K562 (cell line): Measurements from ENCODE around the gene CPOX. TPM values are rescaled to one million over a fixed set of nuclear protein-coding genes. Genes with fewer than 3 reads are reported as not detected.

ENCODE experiments used
- ATAC-seq: fragments of 200-7000 bp; cut with Tn5 transposase; 3 replicates; pipeline ENCODE4 v1.9.1; 2020; ENCODE audit warnings: moderate library complexity
- BruUV-seq: library from RNA; stranded (reverse); fragments of 400-500 nt; replicated peaks from 2 replicates; lab custom pipeline; 2021; lab: Mats Ljungman, UMichigan
- CTCF ChIA-PET: fragments of 300-600 bp; formaldehyde crosslinking; extraction: SDS; loops from one replicate; lab custom pipeline; 2021; ENCODE audit warnings: low intra/inter-chr PET ratio; lab: Yijun Ruan, JAX
- POLR2A ChIA-PET: fragments of 300-600, 350-650 bp; sonication (Branson Sonifier 250); formaldehyde crosslinking; extraction: SDS; loops from one replicate; lab custom pipeline; 2021; ENCODE audit warnings: antibody characterized with exemption, inconsistent platforms; lab: Yijun Ruan, JAX
- DNase-seq, 4 experiments: peaks; one replicate each; pipeline versions ENCODE4 v3.0.0 to v3.0.0-alpha.2; 2011 to 2018; ENCODE audit warnings: low spot score in 3 of 4, mixed read lengths in 3 of 4; ENCODE audit errors: extremely low read depth in 1 of 4
- FAIRE-seq: peaks from 2 replicates; lab custom pipeline; 2011; peaks lifted over from hg19 to GRCh38; lab: Jason Lieb, UNC
- H2AFZ ChIP-seq: 2 replicates; pipeline ENCODE4 v1.6.0; 2011; ENCODE audit warnings: low read depth, low read length, control low read depth, inconsistent platforms
- H3K27ac ChIP-seq: fragments of 200-600 bp; 3 replicates; pipeline ENCODE4 v1.8.0; 2011; ENCODE audit warnings: low read depth, mild to moderate bottlenecking, control low read depth, inconsistent platforms, low read length, moderate library complexity, mixed read lengths; ENCODE audit errors: extremely low read depth
- H3K27me3 ChIP-seq, 2 experiments: fragments of 300-600 bp in 1 of 2; 2 replicates in 1 of 2; 3 replicates in 1 of 2; pipeline versions ENCODE4 v1.6.0 to v1.8.0; 2011; ENCODE audit warnings: inconsistent platforms in 2 of 2, low read length in 2 of 2, mild to moderate bottlenecking in 1 of 2, mixed read lengths in 1 of 2, moderate library complexity in 1 of 2; ENCODE audit not compliant: control insufficient read depth in 2 of 2, insufficient read depth in 2 of 2
- H3K36me3 ChIP-seq: fragments of 300-600 bp; 3 replicates; pipeline ENCODE4 v1.8.0; 2011; ENCODE audit warnings: mild to moderate bottlenecking, low read length, inconsistent platforms; ENCODE audit not compliant: control insufficient read depth, insufficient read depth
- H3K4me1 ChIP-seq, 2 experiments: fragments of 200-600 bp in 1 of 2; replicated peaks in 1 of 2; 2 replicates in 1 of 2; 3 replicates in 1 of 2; pipeline versions ENCODE4 v1.5.1 to v1.8.0; 2011; ENCODE audit warnings: inconsistent platforms in 2 of 2, low read length in 2 of 2, mild to moderate bottlenecking in 1 of 2, mixed read lengths in 1 of 2, moderate library complexity in 1 of 2; ENCODE audit not compliant: control insufficient read depth in 2 of 2, insufficient read depth in 2 of 2
- H3K4me2 ChIP-seq: 2 replicates; pipeline ENCODE4 v1.6.1; 2011; ENCODE audit warnings: low read length, control low read depth, inconsistent platforms, mixed read lengths; ENCODE audit not compliant: insufficient read depth
- H3K4me3 ChIP-seq: fragments of 200-600 bp; sonication (generic), shearing (Covaris generic); 2 replicates; pipeline ENCODE4 v1.5.1; 2016; ENCODE audit warnings: control low read depth, inconsistent platforms
- H3K79me2 ChIP-seq: fragments of 200-600 bp; 3 replicates; pipeline ENCODE4 v1.8.0; 2011; ENCODE audit warnings: low read length, inconsistent platforms; ENCODE audit not compliant: control insufficient read depth, insufficient read depth
- H3K9ac ChIP-seq, 2 experiments: 2 replicates each; pipeline versions ENCODE4 v1.6.0 to v1.6.1; 2011; ENCODE audit warnings: low read depth in 2 of 2, low read length in 2 of 2, control low read depth in 1 of 2, inconsistent platforms in 1 of 2, mild to moderate bottlenecking in 1 of 2, mixed read lengths in 1 of 2; ENCODE audit not compliant: insufficient read depth in 1 of 2
- H3K9me1 ChIP-seq: one replicate; pipeline ENCODE4 v1.6.0; 2011; ENCODE audit warnings: inconsistent platforms, mild to moderate bottlenecking, low read length, moderate library complexity; ENCODE audit not compliant: control insufficient read depth, insufficient read depth
- H3K9me3 ChIP-seq: replicated peaks from 2 replicates; pipeline ENCODE4 v1.5.1; 2011; ENCODE audit warnings: low read depth, low read length, inconsistent platforms; ENCODE audit not compliant: control insufficient read depth, insufficient read depth
- H4K20me1 ChIP-seq: replicated peaks from 2 replicates; pipeline ENCODE4 v1.6.1; 2011; ENCODE audit warnings: low read length, inconsistent platforms, mixed read lengths; ENCODE audit not compliant: control insufficient read depth, insufficient read depth
- BRD4 ChIP-seq: fragments of 200-600 bp; sonication (generic); IDR thresholded peaks from 2 replicates; pipeline ENCODE4 v1.6.1; 2017; ENCODE audit warnings: inconsistent platforms
- CBX5 ChIP-seq: IDR thresholded peaks from 2 replicates; pipeline ENCODE4 v1.6.1; 2014; ENCODE audit warnings: low read depth, borderline replicate concordance
- HDAC8 ChIP-seq: fragments of 450-650 bp; IDR thresholded peaks from 2 replicates; pipeline ENCODE4 v1.6.1; 2016; ENCODE audit warnings: mild to moderate bottlenecking, missing genetic modification characterization, moderate library complexity, missing compliant biosample characterization
- KLF13 ChIP-seq: fragments of 450-650 bp; IDR thresholded peaks from 2 replicates; pipeline ENCODE4 v1.6.1; 2016; ENCODE audit warnings: missing genetic modification characterization, low read depth, mild to moderate bottlenecking, missing compliant biosample characterization, moderate library complexity, borderline replicate concordance
- MCM3 ChIP-seq: fragments of 450-650 bp; IDR thresholded peaks from 2 replicates; pipeline ENCODE4 v1.6.1; 2016
- NONO ChIP-seq, 2 experiments: fragments of 200-400 bp in 1 of 2; fragments of 450-650 bp in 1 of 2; formaldehyde crosslinking in 1 of 2; IDR thresholded peaks; 2 replicates each; pipeline ENCODE4 v1.6.1; 2017; ENCODE audit warnings: low read depth in 2 of 2, mild to moderate bottlenecking in 2 of 2, moderate library complexity in 2 of 2, low read length in 1 of 2
- ZNF583 ChIP-seq: fragments of 250-450 bp; sonication (Bioruptor Pico); IDR thresholded peaks from 2 replicates; pipeline ENCODE4 v1.4.0; 2020
- ZNF695 ChIP-seq: fragments of 450-650 bp; formaldehyde crosslinking; IDR thresholded peaks from 2 replicates; pipeline ENCODE4 v1.4.0; 2020; ENCODE audit warnings: mild to moderate bottlenecking, moderate library complexity
- WGBS: fragments of 100-300 bp; shearing (Covaris generic); methylation state at CpG from one replicate; pipeline ENCODE4 v1.1.6; 2016; ENCODE audit warnings: low coverage, mixed read lengths; ENCODE audit not compliant: insufficient coverage; ENCODE audit errors: missing lambda C conversion rate; 5-methylcytosine and 5-hydroxymethylcytosine counted together
- in situ Hi-C: fragments of 300-500 bp; cut with MboI; formaldehyde crosslinking; loops from 4 replicates; pipeline ENCODE4 v1.15.0; 2018; ENCODE audit warnings: inconsistent platforms, mixed read lengths
- intact Hi-C: fragments of 100-400 bp; cut with micrococcal nuclease; formaldehyde crosslinking; loops from 2 replicates; pipeline ENCODE4 v1.14.2; 2022
- polyA plus RNA-seq, 8 experiments: library from polyadenylated mRNA; depleted of rRNA in 4 of 8; stranded (reverse) in 5 of 8; unstranded in 3 of 8; fragments of >200 nt; fragmentation: Nextera tagmentation in 2 of 8; fragmentation: Illumina TruSeq in 1 of 8; extraction: Ambion mirVana in 2 of 8; extraction: Trizol in 1 of 8; gene quantifications; 2 replicates each; pipeline versions ENCODE4 v1.2.1 to v1.2.3, GENCODE V29; 2011 to 2014; ENCODE audit warnings: inconsistent platforms in 1 of 8, missing spikeins in 1 of 8
- total RNA-seq, 7 experiments: library from RNA; depleted of rRNA in 6 of 7; stranded (reverse); fragments of >200 nt in 6 of 7; fragmentation: Illumina TruSeq in 2 of 7; extraction: Trizol in 2 of 7; gene quantifications; 2 replicates each; pipeline versions ENCODE4 v1.2.1 to v1.2.3, GENCODE V29; 2011 to 2021; ENCODE audit warnings: low replicate concordance in 1 of 7
- TF ChIP-seq, protein P1 (sequence below): fragments of 450-650 bp; formaldehyde crosslinking; IDR thresholded peaks from 2 replicates; pipeline ENCODE4 v1.4.0; 2022; ENCODE audit warnings: missing genetic modification characterization
- TF ChIP-seq, protein P2 (sequence below): sonication (generic); formaldehyde crosslinking; IDR thresholded peaks from 2 replicates; pipeline ENCODE4 v1.8.0; 2022; ENCODE audit warnings: mild to moderate bottlenecking, missing genetic modification reagents
- TF ChIP-seq, protein P3 (sequence below), 2 experiments: fragments of 450-650 bp; conservative IDR thresholded peaks; 2 replicates each; pipeline ENCODE4 v1.6.1; 2017; ENCODE audit warnings: mild to moderate bottlenecking in 2 of 2, moderate library complexity in 2 of 2

CPOX gene
- total and polyA plus RNA-seq, 9 of the 15 experiments (the other 6 are each of a cell fraction or from before 2014, with no cell fraction given), result 14.6 to 82.1 (median 24.8) TPM

DNA sequence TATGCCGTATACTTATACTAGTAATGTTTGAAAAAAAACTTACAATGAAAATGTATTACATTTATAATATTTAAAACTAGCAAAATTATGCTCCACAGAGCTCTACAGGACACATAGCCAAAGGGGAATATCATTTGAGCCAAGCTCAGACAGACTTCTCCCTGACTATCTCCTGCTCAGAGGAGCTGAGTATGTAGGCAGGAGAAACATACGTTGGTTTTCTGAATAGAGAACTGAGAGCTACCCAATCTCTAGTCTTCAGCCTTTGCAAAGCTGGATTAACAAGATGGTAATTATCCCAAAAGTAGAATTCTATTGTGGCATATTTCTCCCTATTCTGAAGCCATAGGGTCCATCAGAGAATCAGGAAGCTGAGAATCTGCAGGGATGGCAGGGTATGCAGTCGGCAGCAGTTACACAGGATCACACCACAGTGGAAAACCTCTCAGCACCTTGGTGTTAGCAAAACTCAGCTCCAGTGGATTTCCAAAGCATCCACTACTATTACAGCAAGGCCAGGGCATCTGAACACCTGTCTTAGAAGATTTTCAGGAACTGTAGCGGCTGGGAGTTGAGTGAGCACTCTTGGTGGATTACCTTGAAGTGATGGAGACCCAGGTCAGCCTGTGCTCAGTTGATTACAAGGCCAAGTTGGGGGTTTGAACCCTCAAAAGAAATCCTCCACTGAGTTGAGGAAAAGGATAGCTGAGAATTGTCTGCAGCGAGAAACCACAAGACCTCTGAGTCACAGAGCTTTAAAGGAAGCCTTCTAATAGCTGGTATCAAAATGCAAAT is 31.5 kb downstream of the CPOX start:
- 50% methylated on average over 5 of the region's 5 CpGs for whole genome bisulfite sequencing
- no peak; the same call in 1 of the 3 replicates for ATAC-seq
- no peaks in the 10 kb centered on the region for H3K9me1 ChIP-seq
- H3K4me1 ChIP-seq, result no peaks in the 10 kb centered on the region; a peak in 2 of 5 replicates
- intact Hi-C loops (no loop called here), in situ Hi-C loops (no loop called here)
- no peak overlapping the region for H3K27ac ChIP-seq
- no peaks in the 10 kb centered on the region for H3K9me3 ChIP-seq
- H3K4me2 ChIP-seq, result no peak overlapping the region
- H3K79me2 ChIP-seq, result no peaks in the 10 kb centered on the region
- H3K36me3 ChIP-seq, result no peaks in the 10 kb centered on the region
- no peak for DNase-seq
- POLR2A ChIA-PET, result no interaction called here
- no peak for FAIRE-seq
- no peaks in the 10 kb centered on the region for H4K20me1 ChIP-seq
- peak overlapping the region; percentile 68; the same call in 1 of the 2 replicates for H2AFZ ChIP-seq
- H3K9ac ChIP-seq, result no peak overlapping the region
- CTCF ChIA-PET, result no interaction called here
- TF ChIP-seq ZNF583 (CRISPR knock-in tag), result no peak
- no peak for TF ChIP-seq HDAC8 (tag)
- no peak for TF ChIP-seq MCM3
- TF ChIP-seq KLF13 (tag), result no peak
- TF ChIP-seq BRD4, result no peak
- H3K4me3 ChIP-seq, result no peak overlapping the region
- H3K27me3 ChIP-seq, result no peaks in the 10 kb centered on the region
- no TSS peak for BruUV-seq

DNA sequence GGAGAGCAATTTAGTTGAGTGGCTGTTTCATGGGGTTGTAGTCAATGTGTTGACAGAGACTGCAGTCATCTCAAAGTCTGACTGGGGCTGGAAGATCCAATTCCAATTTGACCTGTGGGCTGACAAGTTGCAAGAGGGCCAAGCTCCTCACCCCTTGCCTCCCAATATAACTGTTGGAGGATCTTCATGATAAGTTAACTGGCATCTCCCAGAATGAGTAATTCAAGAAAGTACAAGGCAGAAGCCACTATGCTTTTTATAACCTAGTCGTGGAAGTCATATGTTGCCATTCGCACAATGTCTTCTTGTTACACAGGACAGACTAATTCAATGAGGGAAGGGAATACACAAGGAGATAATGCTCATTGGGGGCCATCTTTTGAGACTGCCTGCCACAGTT is 32.5 kb downstream of the CPOX start:
- Histone ChIP-seq H3K36me3 (no peaks in the 10 kb centered on the region), H3K27me3 (no peaks in the 10 kb centered on the region), H3K4me2 (no peak overlapping the region), H3K9ac (no peak overlapping the region), H3K4me3 (no peak overlapping the region), H3K4me1 (no peaks in the 10 kb centered on the region; a peak in 2 of 5 replicates), H3K9me1 (no peaks in the 10 kb centered on the region), H3K27ac (no peak overlapping the region), H4K20me1 (no peaks in the 10 kb centered on the region), H2AFZ (no peak overlapping the region), H3K79me2 (no peaks in the 10 kb centered on the region), H3K9me3 (no peaks in the 10 kb centered on the region)
- CTCF ChIA-PET, result no interaction called here
- ATAC-seq, result no peak
- in situ Hi-C loops, result no loop called here
- no peak for DNase-seq
- WGBS, result 86% methylated on average over 2 of the region's 2 CpGs
- intact Hi-C loops, result no loop called here
- POLR2A ChIA-PET, result interaction anchor here (1.0 kb wide), 1 partner anchor 13 kb away, joined by 3 read pairs; no protein-coding TSS in a partner anchor
- peak; percentile 35 for FAIRE-seq
- BruUV-seq, result no TSS peak
- TF ChIP-seq, protein P1, sequence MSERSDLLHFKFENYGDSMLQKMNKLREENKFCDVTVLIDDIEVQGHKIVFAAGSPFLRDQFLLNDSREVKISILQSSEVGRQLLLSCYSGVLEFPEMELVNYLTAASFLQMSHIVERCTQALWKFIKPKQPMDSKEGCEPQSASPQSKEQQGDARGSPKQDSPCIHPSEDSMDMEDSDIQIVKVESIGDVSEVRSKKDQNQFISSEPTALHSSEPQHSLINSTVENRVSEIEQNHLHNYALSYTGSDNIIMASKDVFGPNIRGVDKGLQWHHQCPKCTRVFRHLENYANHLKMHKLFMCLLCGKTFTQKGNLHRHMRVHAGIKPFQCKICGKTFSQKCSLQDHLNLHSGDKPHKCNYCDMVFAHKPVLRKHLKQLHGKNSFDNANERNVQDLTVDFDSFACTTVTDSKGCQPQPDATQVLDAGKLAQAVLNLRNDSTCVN, result no peak
- TF ChIP-seq, protein P2, sequence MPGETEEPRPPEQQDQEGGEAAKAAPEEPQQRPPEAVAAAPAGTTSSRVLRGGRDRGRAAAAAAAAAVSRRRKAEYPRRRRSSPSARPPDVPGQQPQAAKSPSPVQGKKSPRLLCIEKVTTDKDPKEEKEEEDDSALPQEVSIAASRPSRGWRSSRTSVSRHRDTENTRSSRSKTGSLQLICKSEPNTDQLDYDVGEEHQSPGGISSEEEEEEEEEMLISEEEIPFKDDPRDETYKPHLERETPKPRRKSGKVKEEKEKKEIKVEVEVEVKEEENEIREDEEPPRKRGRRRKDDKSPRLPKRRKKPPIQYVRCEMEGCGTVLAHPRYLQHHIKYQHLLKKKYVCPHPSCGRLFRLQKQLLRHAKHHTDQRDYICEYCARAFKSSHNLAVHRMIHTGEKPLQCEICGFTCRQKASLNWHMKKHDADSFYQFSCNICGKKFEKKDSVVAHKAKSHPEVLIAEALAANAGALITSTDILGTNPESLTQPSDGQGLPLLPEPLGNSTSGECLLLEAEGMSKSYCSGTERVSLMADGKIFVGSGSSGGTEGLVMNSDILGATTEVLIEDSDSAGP (CRISPR knock-in tag), result no peak
- TF ChIP-seq CBX5, result no peak
- TF ChIP-seq ZNF695, result no peak
- no peak for TF ChIP-seq NONO (IDR thresholded peaks at IDR 0.05; ENCODE audit: low read depth in 2 of 2, low read length in 1 of 2)
- TF ChIP-seq, protein P3, sequence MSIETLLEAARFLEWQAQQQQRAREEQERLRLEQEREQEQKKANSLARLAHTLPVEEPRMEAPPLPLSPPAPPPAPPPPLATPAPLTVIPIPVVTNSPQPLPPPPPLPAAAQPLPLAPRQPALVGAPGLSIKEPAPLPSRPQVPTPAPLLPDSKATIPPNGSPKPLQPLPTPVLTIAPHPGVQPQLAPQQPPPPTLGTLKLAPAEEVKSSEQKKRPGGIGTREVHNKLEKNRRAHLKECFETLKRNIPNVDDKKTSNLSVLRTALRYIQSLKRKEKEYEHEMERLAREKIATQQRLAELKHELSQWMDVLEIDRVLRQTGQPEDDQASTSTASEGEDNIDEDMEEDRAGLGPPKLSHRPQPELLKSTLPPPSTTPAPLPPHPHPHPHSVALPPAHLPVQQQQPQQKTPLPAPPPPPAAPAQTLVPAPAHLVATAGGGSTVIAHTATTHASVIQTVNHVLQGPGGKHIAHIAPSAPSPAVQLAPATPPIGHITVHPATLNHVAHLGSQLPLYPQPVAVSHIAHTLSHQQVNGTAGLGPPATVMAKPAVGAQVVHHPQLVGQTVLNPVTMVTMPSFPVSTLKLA (conservative IDR thresholded peaks at IDR 0.05), result no peak
